OCI-LY3 (cell line): ENCODE data around the gene BTD.
A peak's percentile ranks its signal among the peaks of the same experiment; 100 is the strongest.

Source experiments
- CTCF ChIP-seq: fragments of 200-600, 300-600 bp; sonication (generic); IDR thresholded peaks from 2 replicates; pipeline ENCODE4 v1.5.1; 2014; ENCODE audit warnings: antibody characterized with exemption, low read length, low read depth
- EZH2phosphoT487 ChIP-seq: fragments of 200-600 bp; shearing (Covaris generic); IDR thresholded peaks from 2 replicates; pipeline ENCODE4 v1.6.1; 2018; ENCODE audit warnings: antibody characterized with exemption, mixed run types, low read depth

- peak; percentile 84 for TF ChIP-seq CTCF
- no peak for TF ChIP-seq EZH2phosphoT487
Observed at GRCh38 chr3:15557511-15557946, 44.0 kb upstream of the BTD start.
